ENCODE results near the gene COLEC11. TPM values are rescaled to one million over a fixed set of nuclear protein-coding genes. Genes with fewer than 3 reads are reported as not detected.
"Not testable (repeated sequence)": the region's sequence is repeated elsewhere in the genome, so short reads cannot be mapped to it uniquely, and the experiment has no call there.

The COLEC11 gene
- polyA plus RNA-seq, 1 donor (not counting 4 experiments of a cell fraction or from before 2014, with no cell fraction given), result not detected

DNA sequence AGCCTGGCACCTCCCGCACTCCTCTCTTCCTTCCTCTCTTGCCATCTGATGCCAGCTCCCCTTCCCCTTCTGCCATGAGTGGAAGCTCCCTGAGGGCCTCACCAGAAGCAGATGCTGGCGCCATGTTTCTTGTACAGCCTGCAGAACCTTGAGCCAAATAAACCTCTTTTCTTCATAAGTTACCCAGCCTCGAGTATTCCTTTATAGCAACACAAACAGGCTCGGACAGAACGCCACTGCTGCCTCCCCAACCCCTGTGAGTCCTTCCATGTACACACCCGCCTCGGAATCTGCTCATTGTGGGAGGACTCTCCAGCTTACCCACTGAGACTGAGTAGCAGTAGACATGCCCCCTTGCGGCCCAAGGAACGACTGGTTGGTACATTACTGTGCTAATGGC, 28.1 kb upstream of the COLEC11 start:
- TF ChIP-seq EZH2 (IDR thresholded peaks at IDR 0.05; ENCODE audit: low read length), result no peak
- no peak for TF ChIP-seq CTCF (optimal IDR thresholded peaks at IDR 0.05 in 1 of 3, IDR thresholded peaks at IDR 0.05 in 1 of 3, conservative IDR thresholded peaks at IDR 0.05 in 1 of 3; ENCODE audit: extremely low read depth in 1 of 3, insufficient read depth in 2 of 3, low read length in 3 of 3)
- H3K36me3 ChIP-seq (ENCODE audit: control insufficient read depth in 2 of 2, extremely low read depth in 1 of 2, insufficient read depth in 2 of 2, low read length in 2 of 2), result no peaks in the 10 kb centered on the region
- no peak overlapping the region for H2AFZ ChIP-seq (ENCODE audit: control insufficient read depth, low read length)
- H3K27me3 ChIP-seq (ENCODE audit: control insufficient read depth, extremely low read depth, insufficient read depth, low read length), result no peaks in the 10 kb centered on the region
- H3K9me3 ChIP-seq (ENCODE audit: control insufficient read depth, low read depth, low read length), result no peaks in the 10 kb centered on the region
- no peaks in the 10 kb centered on the region for H3K79me2 ChIP-seq (ENCODE audit: control insufficient read depth, insufficient read depth, low read length)
- H3K4me1 ChIP-seq (ENCODE audit: control insufficient read depth, extremely low read depth, insufficient read depth, low read length), result peaks cover 2% of the 10 kb centered on the region
- no peaks in the 10 kb centered on the region for H4K20me1 ChIP-seq (ENCODE audit: control insufficient read depth, extremely low read depth, insufficient read depth, low read length)
- no peak for DNase-seq (ENCODE audit: low read depth, low spot score)
- no peak overlapping the region for H3K4me3 ChIP-seq (ENCODE audit: control insufficient read depth in 2 of 3, extremely low read depth in 1 of 3, insufficient read depth in 2 of 3, low read depth in 1 of 3, low read length in 3 of 3)
- FAIRE-seq, result no peak
- no peak overlapping the region for H3K9ac ChIP-seq (ENCODE audit: control insufficient read depth, extremely low read depth, insufficient read depth, low read length)
- dilution Hi-C loops (cut with MboI; ENCODE audit: extremely low pct_ligation_motif_present, low sequenced_read_pairs), result no loop called here
- H3K4me2 ChIP-seq (ENCODE audit: control insufficient read depth, extremely low read depth, insufficient read depth, low read depth, low read length), result no peak overlapping the region
- no peak overlapping the region for H3K27ac ChIP-seq (ENCODE audit: control insufficient read depth, insufficient read depth, low read length)
- H3K9me1 ChIP-seq (ENCODE audit: control insufficient read depth, extremely low read depth, insufficient read depth, low read length), result no peaks in the 10 kb centered on the region

DNA sequence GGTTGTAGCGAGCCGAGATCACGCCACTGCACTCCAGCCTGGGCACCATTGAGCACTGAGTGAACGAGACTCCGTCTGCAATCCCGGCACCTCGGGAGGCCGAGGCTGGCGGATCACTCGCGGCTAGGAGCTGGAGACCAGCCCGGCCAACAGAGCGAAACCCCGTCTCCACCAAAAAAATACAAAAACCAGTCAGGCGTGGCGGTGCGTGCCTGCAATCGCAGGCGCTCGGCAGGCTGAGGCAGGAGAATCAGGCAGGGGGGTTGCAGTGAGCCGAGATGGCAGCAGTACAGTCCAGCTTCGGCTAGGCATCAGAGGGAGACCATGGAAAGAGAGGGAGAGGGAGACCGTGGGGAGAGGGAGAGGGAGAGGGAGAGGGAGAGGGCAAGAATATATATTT, 25.3 kb upstream of the COLEC11 start:
- H2AFZ ChIP-seq (ENCODE audit: control insufficient read depth, low read length); H3K4me2 ChIP-seq (ENCODE audit: control insufficient read depth, extremely low read depth, insufficient read depth, low read depth, low read length); H3K4me1 ChIP-seq (ENCODE audit: control insufficient read depth, extremely low read depth, insufficient read depth, low read length); H3K79me2 ChIP-seq (ENCODE audit: control insufficient read depth, insufficient read depth, low read length); H3K27me3 ChIP-seq (ENCODE audit: control insufficient read depth, extremely low read depth, insufficient read depth, low read length); H3K27ac ChIP-seq (ENCODE audit: control insufficient read depth, insufficient read depth, low read length); H3K4me3 ChIP-seq (ENCODE audit: control insufficient read depth in 2 of 3, extremely low read depth in 1 of 3, insufficient read depth in 2 of 3, low read depth in 1 of 3, low read length in 3 of 3); DNase-seq (ENCODE audit: low read depth, low spot score); H4K20me1 ChIP-seq (ENCODE audit: control insufficient read depth, extremely low read depth, insufficient read depth, low read length); H3K36me3 ChIP-seq (ENCODE audit: control insufficient read depth in 2 of 2, extremely low read depth in 1 of 2, insufficient read depth in 2 of 2, low read length in 2 of 2); H3K9me3 ChIP-seq (ENCODE audit: control insufficient read depth, low read depth, low read length); dilution Hi-C loops (cut with MboI; ENCODE audit: extremely low pct_ligation_motif_present, low sequenced_read_pairs); H3K9me1 ChIP-seq (ENCODE audit: control insufficient read depth, extremely low read depth, insufficient read depth, low read length); H3K9ac ChIP-seq (ENCODE audit: control insufficient read depth, extremely low read depth, insufficient read depth, low read length); FAIRE-seq: not testable (repeated sequence)

DNA sequence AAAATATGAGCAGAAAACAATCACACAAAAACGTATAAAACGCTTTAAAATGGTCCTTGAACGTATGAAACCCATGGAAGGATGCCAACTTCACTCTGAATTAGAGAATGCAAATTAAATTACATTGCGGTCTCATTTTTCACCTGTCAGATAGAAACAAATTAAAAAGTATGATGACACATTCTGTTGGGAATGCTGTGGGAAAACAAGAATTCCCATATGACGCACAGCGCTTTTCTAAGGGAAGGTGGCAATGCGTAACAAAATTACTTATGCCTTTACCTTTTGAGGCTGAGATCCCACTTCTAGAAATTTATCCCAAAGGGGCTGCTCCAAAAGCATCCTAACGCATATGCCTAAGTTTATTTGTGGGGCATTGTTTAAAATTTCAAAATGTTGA, 23.6 kb upstream of the COLEC11 start:
- Histone ChIP-seq H3K79me2 (ENCODE audit: control insufficient read depth, insufficient read depth, low read length) (peaks cover 12% of the 10 kb centered on the region), H4K20me1 (ENCODE audit: control insufficient read depth, extremely low read depth, insufficient read depth, low read length) (no peaks in the 10 kb centered on the region), H3K9ac (ENCODE audit: control insufficient read depth, extremely low read depth, insufficient read depth, low read length) (no peak overlapping the region), H3K36me3 (ENCODE audit: control insufficient read depth in 2 of 2, extremely low read depth in 1 of 2, insufficient read depth in 2 of 2, low read length in 2 of 2) (peaks cover 0 to 3% of the 10 kb centered on the region in 2 experiments), H2AFZ (ENCODE audit: control insufficient read depth, low read length) (no peak overlapping the region), H3K9me3 (ENCODE audit: control insufficient read depth, low read depth, low read length) (no peaks in the 10 kb centered on the region), H3K27me3 (ENCODE audit: control insufficient read depth, extremely low read depth, insufficient read depth, low read length) (no peaks in the 10 kb centered on the region), H3K4me1 (ENCODE audit: control insufficient read depth, extremely low read depth, insufficient read depth, low read length) (peaks cover 3% of the 10 kb centered on the region), H3K4me2 (ENCODE audit: control insufficient read depth, extremely low read depth, insufficient read depth, low read depth, low read length) (no peak overlapping the region), H3K27ac (ENCODE audit: control insufficient read depth, insufficient read depth, low read length) (no peak overlapping the region), H3K4me3 (ENCODE audit: control insufficient read depth in 2 of 3, extremely low read depth in 1 of 3, insufficient read depth in 2 of 3, low read depth in 1 of 3, low read length in 3 of 3) (no peak overlapping the region), H3K9me1 (ENCODE audit: control insufficient read depth, extremely low read depth, insufficient read depth, low read length) (no peaks in the 10 kb centered on the region)
- dilution Hi-C loops (cut with MboI; ENCODE audit: extremely low pct_ligation_motif_present, low sequenced_read_pairs), result no loop called here
- no peak for DNase-seq (ENCODE audit: low read depth, low spot score)
- no peak for TF ChIP-seq CTCF (optimal IDR thresholded peaks at IDR 0.05 in 1 of 3, IDR thresholded peaks at IDR 0.05 in 1 of 3, conservative IDR thresholded peaks at IDR 0.05 in 1 of 3; ENCODE audit: extremely low read depth in 1 of 3, insufficient read depth in 2 of 3, low read length in 3 of 3)
- TF ChIP-seq EZH2 (IDR thresholded peaks at IDR 0.05; ENCODE audit: low read length), result no peak
- FAIRE-seq, result no peak

Data from keratinocyte (primary cell).